Measurements from ENCODE around the gene ATXN2. TPM values are rescaled to one million over a fixed set of nuclear protein-coding genes. Genes with fewer than 3 reads are reported as not detected.

ATXN2 gene
- total and polyA plus RNA-seq, 2 of the 4 experiments (the other 2 are of a cell fraction) = 12.4 to 66.5 TPM

DNA sequence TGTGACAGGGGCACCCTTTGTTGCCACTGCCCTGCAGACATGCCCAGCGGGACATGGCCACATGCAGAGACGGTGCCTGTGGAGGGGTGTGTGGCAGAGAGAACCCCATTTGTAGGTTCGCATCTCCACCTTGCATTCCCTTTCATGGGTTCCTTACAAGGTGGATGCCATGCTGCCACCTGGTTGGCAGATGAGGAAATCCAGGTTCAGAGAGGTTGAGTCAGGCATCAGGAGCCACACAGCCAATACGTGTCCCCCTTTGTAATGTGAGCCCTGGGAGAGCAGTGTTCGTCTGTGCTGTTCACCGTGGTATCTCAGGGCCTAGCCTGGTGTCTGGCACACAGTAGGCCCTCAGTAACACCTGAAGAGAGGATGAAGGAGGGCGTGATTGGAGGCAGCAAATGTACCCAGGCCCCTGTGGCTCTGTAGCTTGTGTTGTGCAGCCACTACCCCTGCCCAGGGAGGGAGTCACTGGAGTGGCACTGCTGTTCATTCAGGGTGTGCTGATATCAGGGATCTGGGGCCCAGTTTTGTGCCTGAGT is 184.3 kb downstream of the ATXN2 start:
- WGBS, 2 experiments (ENCODE audit: extremely low coverage in 2 of 2, insufficient read length in 1 of 2) = 93% methylated on average over 3 of the region's 7 CpGs; no CpG with 5 or more reads in 1 of the 2 experiments

More for the DNA sequence above, 184.3 kb downstream of the ATXN2 start:
- intact Hi-C loops (cut with micrococcal nuclease) (no loop called here), dilution Hi-C loops (cut with HindIII; ENCODE audit: low sequenced_read_pairs, unreplicated experiment) (no loop called here), in situ Hi-C loops (cut with MboI; ENCODE audit: low sequenced_read_pairs) (no loop called here)
- no peak overlapping the region for H4K91ac ChIP-seq (ENCODE audit: insufficient read depth, low read depth, low read length)
- peaks cover 10% of the 10 kb centered on the region for H3K36me3 ChIP-seq (ENCODE audit: control insufficient read depth, insufficient read depth, low read length)
- peaks cover 25% of the 10 kb centered on the region for H3K4me1 ChIP-seq (ENCODE audit: control insufficient read depth, insufficient read depth, low read length)
- TF ChIP-seq CEBPB (IDR thresholded peaks at IDR 0.05; ENCODE audit: low read depth, low read length) (no peak), RCOR1 (IDR thresholded peaks at IDR 0.05; ENCODE audit: insufficient replicate concordance, low read length) (no peak), RAD21 (IDR thresholded peaks at IDR 0.05; ENCODE audit: low read length) (no peak), POLR2A (IDR thresholded peaks at IDR 0.05; ENCODE audit: low read depth, low read length) (no peak), RFX5 (IDR thresholded peaks at IDR 0.05; ENCODE audit: low read depth, low read length) (no peak), MAZ (IDR thresholded peaks at IDR 0.05; ENCODE audit: borderline replicate concordance, low read depth, low read length) (no peak), CHD1 (IDR thresholded peaks at IDR 0.05; ENCODE audit: low read depth, low read length) (no peak), MAFK (IDR thresholded peaks at IDR 0.05; ENCODE audit: low read depth, low read length) (no peak), CTCF (conservative IDR thresholded peaks at IDR 0.05; ENCODE audit: low read depth, low read length) (no peak), SMC3 (IDR thresholded peaks at IDR 0.05; ENCODE audit: low read depth, low read length) (no peak), NFE2L2 (IDR thresholded peaks at IDR 0.05; ENCODE audit: low read depth, low read length) (no peak), FOS (IDR thresholded peaks at IDR 0.05; ENCODE audit: low read depth, low read length) (no peak), BHLHE40 (IDR thresholded peaks at IDR 0.05; ENCODE audit: low read depth, low read length) (no peak), MXI1 (IDR thresholded peaks at IDR 0.05; ENCODE audit: borderline replicate concordance, low read depth, low read length) (no peak)
- TF ChIP-seq, protein P1, sequence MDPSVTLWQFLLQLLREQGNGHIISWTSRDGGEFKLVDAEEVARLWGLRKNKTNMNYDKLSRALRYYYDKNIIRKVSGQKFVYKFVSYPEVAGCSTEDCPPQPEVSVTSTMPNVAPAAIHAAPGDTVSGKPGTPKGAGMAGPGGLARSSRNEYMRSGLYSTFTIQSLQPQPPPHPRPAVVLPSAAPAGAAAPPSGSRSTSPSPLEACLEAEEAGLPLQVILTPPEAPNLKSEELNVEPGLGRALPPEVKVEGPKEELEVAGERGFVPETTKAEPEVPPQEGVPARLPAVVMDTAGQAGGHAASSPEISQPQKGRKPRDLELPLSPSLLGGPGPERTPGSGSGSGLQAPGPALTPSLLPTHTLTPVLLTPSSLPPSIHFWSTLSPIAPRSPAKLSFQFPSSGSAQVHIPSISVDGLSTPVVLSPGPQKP (IDR thresholded peaks at IDR 0.05; ENCODE audit: borderline replicate concordance, low read depth, low read length) = no peak
- TF ChIP-seq, protein P2, sequence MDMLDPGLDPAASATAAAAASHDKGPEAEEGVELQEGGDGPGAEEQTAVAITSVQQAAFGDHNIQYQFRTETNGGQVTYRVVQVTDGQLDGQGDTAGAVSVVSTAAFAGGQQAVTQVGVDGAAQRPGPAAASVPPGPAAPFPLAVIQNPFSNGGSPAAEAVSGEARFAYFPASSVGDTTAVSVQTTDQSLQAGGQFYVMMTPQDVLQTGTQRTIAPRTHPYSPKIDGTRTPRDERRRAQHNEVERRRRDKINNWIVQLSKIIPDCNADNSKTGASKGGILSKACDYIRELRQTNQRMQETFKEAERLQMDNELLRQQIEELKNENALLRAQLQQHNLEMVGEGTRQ (IDR thresholded peaks at IDR 0.05; ENCODE audit: low read depth, low read length) = no peak
- H3K4me3 ChIP-seq (ENCODE audit: insufficient read depth, low read depth, low read length) = no peak overlapping the region
- H3K9me3 ChIP-seq (ENCODE audit: control insufficient read depth, insufficient read depth, low read length) = no peaks in the 10 kb centered on the region
- H3K18ac ChIP-seq (ENCODE audit: low read depth, low read length) = no peak overlapping the region
- peak overlapping the region; percentile 17; the same call in 1 of the 2 replicates for H2AK5ac ChIP-seq (ENCODE audit: low read depth, low read length)
- H3K4me2 ChIP-seq (ENCODE audit: low read depth, low read length) = no peak overlapping the region
- peaks cover 52% of the 10 kb centered on the region for H4K20me1 ChIP-seq (ENCODE audit: insufficient read depth, low read length)
- H2AFZ ChIP-seq (replicated peaks; ENCODE audit: low read length, poor library complexity) = peak overlapping the region; percentile 36
- ATAC-seq (ENCODE audit: low read depth) (no peak), DNase-seq (no peak)
- H4K5ac ChIP-seq (ENCODE audit: low read depth, low read length) = no peak overlapping the region
- H2BK120ac ChIP-seq (ENCODE audit: low read depth, low read length) = no peak overlapping the region
- H2BK15ac ChIP-seq (ENCODE audit: low read depth, low read length) = no peak overlapping the region
- ChIA-PET CTCF (no interaction called here), POLR2A (ENCODE audit: unreplicated experiment) (no interaction called here)
- no peak overlapping the region for H2BK20ac ChIP-seq (ENCODE audit: low read depth, low read length)
- H3K14ac ChIP-seq (replicated peaks; ENCODE audit: low read depth, low read length) = 0 out of 2 replicates have a peak overlapping the region, but pooled peaks have one; percentile 9
- H3K23ac ChIP-seq (ENCODE audit: low read depth, low read length) = no peak overlapping the region
- H4K8ac ChIP-seq (ENCODE audit: low read depth in 2 of 2, low read length in 2 of 2) = 0 out of 4 replicates have a peak overlapping the region, but pooled peaks of 1 of the 2 experiments have one; percentile 3
- H3K56ac ChIP-seq (ENCODE audit: extremely low read depth, insufficient read depth, low read length) = no peak overlapping the region
- H2AK9ac ChIP-seq (replicated peaks; ENCODE audit: low read depth, low read length, poor library complexity) = peak overlapping the region; percentile 17
- peaks cover 29% of the 10 kb centered on the region for H3K9me1 ChIP-seq (ENCODE audit: insufficient read depth, low read length)
- H3K27ac ChIP-seq (ENCODE audit: insufficient read depth, low read length) = no peak overlapping the region
- H3K79me1 ChIP-seq (ENCODE audit: low read depth in 1 of 2, low read length in 2 of 2) = peaks cover 21 to 76% of the 10 kb centered on the region in 2 experiments; a peak in 3 of 4 replicates
- H2BK5ac ChIP-seq (ENCODE audit: low read depth, low read length, poor library complexity, severe bottlenecking) = no peak overlapping the region
- peak overlapping the region; percentile 33; the same call in 1 of the 2 replicates for H3K4ac ChIP-seq (ENCODE audit: low read depth, low read length)
- H3K27me3 ChIP-seq (ENCODE audit: control insufficient read depth, insufficient read depth, low read length) = no peaks in the 10 kb centered on the region
- H3K9ac ChIP-seq (ENCODE audit: low read depth, low read length) = no peak overlapping the region
- BruUV-seq (replicated peaks) = no TSS peak
